Ishikawa (cell line): Measurements from ENCODE around the gene SH3BP4.

Experiments used
- CEBPB ChIP-seq: IDR thresholded peaks from 2 replicates; pipeline ENCODE4 v1.6.1; 2012
- CREB1 ChIP-seq: IDR thresholded peaks from 2 replicates; pipeline ENCODE4 v1.6.1; 2012; ENCODE audit warnings: low read depth
- EP300 ChIP-seq: IDR thresholded peaks from 2 replicates; pipeline ENCODE4 v1.6.1; 2012; ENCODE audit warnings: borderline replicate concordance
- RAD21 ChIP-seq: IDR thresholded peaks from 2 replicates; pipeline ENCODE4 v1.6.1; 2012; ENCODE audit warnings: low read depth
- TAF1 ChIP-seq: IDR thresholded peaks from 2 replicates; pipeline ENCODE4 v1.6.1; 2012; ENCODE audit warnings: low read depth, mild to moderate bottlenecking
- TEAD4 ChIP-seq: IDR thresholded peaks from 2 replicates; pipeline ENCODE4 v1.6.1; 2012
- ZBTB7A ChIP-seq: IDR thresholded peaks from 2 replicates; pipeline ENCODE4 v1.6.1; 2012; ENCODE audit warnings: low read depth
- TF ChIP-seq, protein P1 (sequence below): IDR thresholded peaks from 2 replicates; pipeline ENCODE4 v1.6.1; 2012
- TF ChIP-seq, protein P2 (sequence below): IDR thresholded peaks from 2 replicates; pipeline ENCODE4 v1.6.1; 2012; ENCODE audit warnings: low read depth, mild to moderate bottlenecking
- TF ChIP-seq, protein P3 (sequence below): IDR thresholded peaks from 2 replicates; pipeline ENCODE4 v1.6.1; 2012

DNA sequence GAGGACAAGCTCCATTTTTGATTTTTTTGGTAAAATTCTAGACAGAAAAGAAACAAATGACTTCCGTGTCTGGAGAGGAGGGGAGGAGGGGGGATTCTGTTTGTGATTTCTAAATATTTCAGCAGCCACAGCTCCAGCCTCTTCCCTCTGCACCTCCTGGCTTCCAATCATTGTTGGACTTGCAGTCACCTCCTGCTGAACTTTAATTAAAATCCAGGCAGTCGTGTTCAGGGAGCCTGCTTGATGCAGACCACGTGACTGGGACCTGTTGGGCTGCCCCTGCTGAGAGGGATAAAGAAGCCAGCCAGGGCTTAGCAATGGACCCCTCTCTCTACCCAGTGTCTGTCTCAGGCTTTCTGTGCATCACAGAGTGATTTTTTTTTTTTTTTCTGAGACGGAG is 115.1 kb downstream of the SH3BP4 start:
- TF ChIP-seq TAF1 (no peak), EP300 (no peak), CREB1 (no peak), RAD21 (no peak), CEBPB (no peak), TEAD4 (no peak), ZBTB7A (no peak)
- TF ChIP-seq, protein P1, sequence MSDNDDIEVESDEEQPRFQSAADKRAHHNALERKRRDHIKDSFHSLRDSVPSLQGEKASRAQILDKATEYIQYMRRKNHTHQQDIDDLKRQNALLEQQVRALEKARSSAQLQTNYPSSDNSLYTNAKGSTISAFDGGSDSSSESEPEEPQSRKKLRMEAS: no peak
- TF ChIP-seq, protein P2, sequence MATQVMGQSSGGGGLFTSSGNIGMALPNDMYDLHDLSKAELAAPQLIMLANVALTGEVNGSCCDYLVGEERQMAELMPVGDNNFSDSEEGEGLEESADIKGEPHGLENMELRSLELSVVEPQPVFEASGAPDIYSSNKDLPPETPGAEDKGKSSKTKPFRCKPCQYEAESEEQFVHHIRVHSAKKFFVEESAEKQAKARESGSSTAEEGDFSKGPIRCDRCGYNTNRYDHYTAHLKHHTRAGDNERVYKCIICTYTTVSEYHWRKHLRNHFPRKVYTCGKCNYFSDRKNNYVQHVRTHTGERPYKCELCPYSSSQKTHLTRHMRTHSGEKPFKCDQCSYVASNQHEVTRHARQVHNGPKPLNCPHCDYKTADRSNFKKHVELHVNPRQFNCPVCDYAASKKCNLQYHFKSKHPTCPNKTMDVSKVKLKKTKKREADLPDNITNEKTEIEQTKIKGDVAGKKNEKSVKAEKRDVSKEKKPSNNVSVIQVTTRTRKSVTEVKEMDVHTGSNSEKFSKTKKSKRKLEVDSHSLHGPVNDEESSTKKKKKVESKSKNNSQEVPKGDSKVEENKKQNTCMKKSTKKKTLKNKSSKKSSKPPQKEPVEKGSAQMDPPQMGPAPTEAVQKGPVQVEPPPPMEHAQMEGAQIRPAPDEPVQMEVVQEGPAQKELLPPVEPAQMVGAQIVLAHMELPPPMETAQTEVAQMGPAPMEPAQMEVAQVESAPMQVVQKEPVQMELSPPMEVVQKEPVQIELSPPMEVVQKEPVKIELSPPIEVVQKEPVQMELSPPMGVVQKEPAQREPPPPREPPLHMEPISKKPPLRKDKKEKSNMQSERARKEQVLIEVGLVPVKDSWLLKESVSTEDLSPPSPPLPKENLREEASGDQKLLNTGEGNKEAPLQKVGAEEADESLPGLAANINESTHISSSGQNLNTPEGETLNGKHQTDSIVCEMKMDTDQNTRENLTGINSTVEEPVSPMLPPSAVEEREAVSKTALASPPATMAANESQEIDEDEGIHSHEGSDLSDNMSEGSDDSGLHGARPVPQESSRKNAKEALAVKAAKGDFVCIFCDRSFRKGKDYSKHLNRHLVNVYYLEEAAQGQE: no peak
- TF ChIP-seq, protein P3, sequence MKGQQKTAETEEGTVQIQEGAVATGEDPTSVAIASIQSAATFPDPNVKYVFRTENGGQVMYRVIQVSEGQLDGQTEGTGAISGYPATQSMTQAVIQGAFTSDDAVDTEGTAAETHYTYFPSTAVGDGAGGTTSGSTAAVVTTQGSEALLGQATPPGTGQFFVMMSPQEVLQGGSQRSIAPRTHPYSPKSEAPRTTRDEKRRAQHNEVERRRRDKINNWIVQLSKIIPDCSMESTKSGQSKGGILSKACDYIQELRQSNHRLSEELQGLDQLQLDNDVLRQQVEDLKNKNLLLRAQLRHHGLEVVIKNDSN: peak; percentile 53; the same call in 1 of the 2 replicates
